ENCODE measurements around the gene NFIA.
"Not testable (repeated sequence)": the region's sequence is repeated elsewhere in the genome, so short reads cannot be mapped to it uniquely, and the experiment has no call there.

NFIA gene

GRCh38 chr1:61052395-61053225, 29.8 kb upstream of the NFIA start:
- Histone ChIP-seq H3K27ac (ENCODE audit: low read depth, low read length) (no peak overlapping the region), H3K27me3 (ENCODE audit: insufficient read depth, low read length) (peaks cover 75% of the 10 kb centered on the region), H3K4me3 (ENCODE audit: low read length) (peak overlapping the region; percentile 41), H3K36me3 (ENCODE audit: insufficient read depth, low read length) (no peaks in the 10 kb centered on the region), H3K9ac (ENCODE audit: low read depth, low read length) (no peak overlapping the region), H3K9me3 (ENCODE audit: insufficient read depth, low read depth, low read length) (no peaks in the 10 kb centered on the region), H3K4me1 (ENCODE audit: insufficient read depth, low read length) (peaks cover 46% of the 10 kb centered on the region)
- 5% methylated on average over 10 of the region's 10 CpGs for WGBS

DNA sequence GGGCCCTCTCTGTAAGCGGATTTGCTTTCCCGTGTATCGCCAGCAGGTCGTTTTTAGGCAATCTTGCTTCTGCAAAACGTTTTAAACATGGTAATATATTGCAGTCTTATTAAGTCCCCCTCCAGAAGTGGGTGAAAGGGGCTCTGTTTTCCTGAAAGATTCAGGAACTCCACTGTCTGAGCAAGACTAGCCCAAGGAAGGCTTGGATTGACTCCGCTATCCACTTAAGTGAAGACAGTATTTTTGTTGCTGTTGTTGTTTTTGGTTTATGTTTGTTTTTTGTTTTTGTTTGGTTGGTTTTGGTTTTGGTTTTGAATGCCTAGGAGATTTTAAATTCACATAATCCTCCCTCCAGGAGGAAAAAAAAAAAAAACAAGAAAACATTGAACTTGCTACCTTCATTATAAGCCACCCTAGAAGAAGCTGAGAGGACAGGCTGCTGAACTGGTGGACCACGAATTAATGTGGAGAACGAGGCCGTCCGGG, 29.1 kb upstream of the NFIA start:
- WGBS: 1% methylated on average over 10 of the region's 10 CpGs

DNA sequence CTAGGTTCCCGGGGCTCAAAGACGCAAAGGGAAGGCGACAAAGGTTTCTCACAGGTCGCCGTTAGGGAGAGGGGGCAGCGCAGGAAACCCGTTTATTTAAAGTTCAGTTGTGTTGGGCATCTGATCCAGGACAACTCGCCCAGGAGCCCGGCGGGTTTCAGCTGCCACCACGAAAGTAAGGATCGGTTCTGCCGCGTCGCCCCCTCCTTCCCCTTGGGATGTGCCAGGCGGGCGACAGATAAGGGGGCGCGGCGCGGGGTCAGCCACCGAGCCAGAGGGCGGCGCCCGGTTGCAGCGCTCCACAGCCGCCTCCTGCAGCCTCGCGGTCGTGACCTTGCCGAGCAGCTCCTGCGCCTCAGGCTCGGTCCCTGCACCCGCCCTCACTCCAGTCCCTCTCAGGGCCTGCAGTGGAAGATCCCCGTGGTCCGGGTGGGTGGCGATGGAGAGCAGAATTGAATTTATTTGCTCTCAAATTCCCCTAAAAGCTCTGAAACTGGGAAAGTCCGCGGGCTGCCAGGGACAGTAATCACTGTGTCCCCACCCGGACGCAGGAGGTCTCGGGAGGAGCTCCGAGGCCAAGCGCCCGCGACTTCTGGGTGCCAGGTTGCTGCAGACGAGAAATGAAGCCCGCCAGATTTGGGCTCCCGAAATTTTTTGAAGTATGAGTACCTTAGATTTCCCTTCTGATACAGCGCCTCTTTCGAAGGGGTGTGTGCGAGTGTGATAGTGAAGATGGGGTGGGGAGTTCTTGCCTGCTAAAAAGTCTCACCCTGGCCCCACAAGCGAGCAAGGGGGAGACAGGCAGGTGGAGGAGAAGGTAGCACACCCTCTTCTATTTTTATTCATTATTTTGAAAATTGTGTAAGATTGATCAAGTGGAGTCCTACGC, 28.4 kb upstream of the NFIA start:
- peak overlapping the region; percentile 41 for H3K4me3 ChIP-seq (ENCODE audit: low read length)
- peaks cover 52% of the 10 kb centered on the region for H3K4me1 ChIP-seq (ENCODE audit: insufficient read depth, low read length)
- no peaks in the 10 kb centered on the region for H3K9me3 ChIP-seq (ENCODE audit: insufficient read depth, low read depth, low read length)
- H3K27ac ChIP-seq (ENCODE audit: low read depth, low read length): no peak overlapping the region
- peaks cover 81% of the 10 kb centered on the region for H3K27me3 ChIP-seq (ENCODE audit: insufficient read depth, low read length)
- WGBS: under 1% methylated on average over 53 of the region's 54 CpGs
- no peaks in the 10 kb centered on the region for H3K36me3 ChIP-seq (ENCODE audit: insufficient read depth, low read length)
- no peak overlapping the region for H3K9ac ChIP-seq (ENCODE audit: low read depth, low read length)

More for the DNA sequence above, 29.1 kb upstream of the NFIA start:
- no peaks in the 10 kb centered on the region for H3K9me3 ChIP-seq (ENCODE audit: insufficient read depth, low read depth, low read length)
- H3K36me3 ChIP-seq (ENCODE audit: insufficient read depth, low read length): no peaks in the 10 kb centered on the region
- peaks cover 50% of the 10 kb centered on the region for H3K4me1 ChIP-seq (ENCODE audit: insufficient read depth, low read length)
- H3K9ac ChIP-seq (ENCODE audit: low read depth, low read length): no peak overlapping the region
- H3K27me3 ChIP-seq (ENCODE audit: insufficient read depth, low read length): peaks cover 81% of the 10 kb centered on the region
- H3K4me3 ChIP-seq (ENCODE audit: low read length): peak overlapping the region; percentile 41
- no peak overlapping the region for H3K27ac ChIP-seq (ENCODE audit: low read depth, low read length)

DNA sequence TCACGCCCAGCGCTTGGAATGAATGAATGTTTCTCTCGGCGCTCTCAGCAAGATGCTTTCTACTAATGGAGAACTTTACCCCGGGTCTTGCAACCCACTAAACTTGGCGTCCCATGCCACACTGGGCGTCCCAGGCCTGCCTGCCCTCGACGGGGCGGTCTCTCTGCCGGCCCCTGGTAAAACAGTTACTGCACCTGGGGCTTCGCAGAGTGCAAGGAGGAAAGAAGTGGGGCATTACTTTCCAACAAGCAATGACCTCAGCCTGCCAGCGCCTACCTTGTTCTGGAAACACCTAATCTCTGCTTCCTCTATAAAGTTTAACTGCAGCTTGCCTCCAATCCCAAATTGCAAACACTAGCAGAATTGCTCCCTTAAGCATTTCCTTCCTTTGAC, 27.8 kb upstream of the NFIA start:
- Histone ChIP-seq H3K4me3 (ENCODE audit: low read length) (peak overlapping the region; percentile 41), H3K36me3 (ENCODE audit: insufficient read depth, low read length) (no peaks in the 10 kb centered on the region), H3K9ac (ENCODE audit: low read depth, low read length) (no peak overlapping the region), H3K27me3 (ENCODE audit: insufficient read depth, low read length) (peaks cover 81% of the 10 kb centered on the region), H3K9me3 (ENCODE audit: insufficient read depth, low read depth, low read length) (no peaks in the 10 kb centered on the region), H3K27ac (ENCODE audit: low read depth, low read length) (no peak overlapping the region), H3K4me1 (ENCODE audit: insufficient read depth, low read length) (peaks cover 52% of the 10 kb centered on the region)
- 5% methylated on average over 13 of the region's 13 CpGs for WGBS

- Histone ChIP-seq H3K27me3 (ENCODE audit: insufficient read depth, low read length) (peaks cover 81% of the 10 kb centered on the region), H3K9ac (ENCODE audit: low read depth, low read length) (no peak overlapping the region), H3K27ac (ENCODE audit: low read depth, low read length) (no peak overlapping the region), H3K9me3 (ENCODE audit: insufficient read depth, low read depth, low read length) (no peaks in the 10 kb centered on the region), H3K4me3 (ENCODE audit: low read length) (no peak overlapping the region), H3K36me3 (ENCODE audit: insufficient read depth, low read length) (no peaks in the 10 kb centered on the region), H3K4me1 (ENCODE audit: insufficient read depth, low read length) (peaks cover 52% of the 10 kb centered on the region)
Measured at GRCh38 chr1:61055110-61055614, 27.2 kb upstream of the NFIA start.

DNA sequence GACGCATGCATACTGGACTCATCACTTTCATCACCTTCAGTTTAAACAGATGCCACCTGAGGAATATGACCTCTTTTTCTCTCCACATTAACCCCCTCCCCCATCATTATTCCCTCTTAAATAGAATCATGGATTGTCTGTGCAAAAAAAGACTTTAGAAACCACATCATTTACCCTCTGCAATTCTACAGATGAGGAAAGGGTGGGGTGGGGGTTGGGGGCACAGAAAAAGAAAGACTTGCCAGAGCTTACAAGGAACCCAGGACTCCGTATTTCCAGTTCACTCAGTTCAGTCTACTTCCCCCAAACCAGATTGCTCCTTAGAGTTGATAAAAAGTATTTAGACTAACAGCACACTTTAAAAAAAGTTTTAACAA, 26.2 kb upstream of the NFIA start:
- Histone ChIP-seq H3K4me1 (ENCODE audit: insufficient read depth, low read length) (peaks cover 51% of the 10 kb centered on the region), H3K27ac (ENCODE audit: low read depth, low read length) (no peak overlapping the region), H3K4me3 (ENCODE audit: low read length) (no peak overlapping the region), H3K9ac (ENCODE audit: low read depth, low read length) (no peak overlapping the region), H3K9me3 (ENCODE audit: insufficient read depth, low read depth, low read length) (no peaks in the 10 kb centered on the region), H3K27me3 (ENCODE audit: insufficient read depth, low read length) (peaks cover 70% of the 10 kb centered on the region), H3K36me3 (ENCODE audit: insufficient read depth, low read length) (no peaks in the 10 kb centered on the region)
- WGBS: 79% methylated on average over 2 of the region's 2 CpGs

- H3K9ac ChIP-seq (ENCODE audit: low read depth, low read length): no peak overlapping the region
- WGBS: 6% methylated on average over 48 of the region's 50 CpGs
Measured at GRCh38 chr1:61056573-61057439, 25.6 kb upstream of the NFIA start.

GRCh38 chr1:61058483-61059245, 23.7 kb upstream of the NFIA start:
- no peak overlapping the region for H3K9ac ChIP-seq (ENCODE audit: low read depth, low read length)
- no peaks in the 10 kb centered on the region for H3K36me3 ChIP-seq (ENCODE audit: insufficient read depth, low read length)
- H3K4me3 ChIP-seq (ENCODE audit: low read length): no peak overlapping the region
- WGBS: 58% methylated on average over 3 of the region's 3 CpGs
- no peaks in the 10 kb centered on the region for H3K9me3 ChIP-seq (ENCODE audit: insufficient read depth, low read depth, low read length)
- no peak overlapping the region for H3K27ac ChIP-seq (ENCODE audit: low read depth, low read length)
- H3K27me3 ChIP-seq (ENCODE audit: insufficient read depth, low read length): peaks cover 46% of the 10 kb centered on the region
- H3K4me1 ChIP-seq (ENCODE audit: insufficient read depth, low read length): peaks cover 29% of the 10 kb centered on the region

More at GRCh38 chr1:61056573-61057439, 25.6 kb upstream of the NFIA start:
- peaks cover 46% of the 10 kb centered on the region for H3K4me1 ChIP-seq (ENCODE audit: insufficient read depth, low read length)
- no peak overlapping the region for H3K27ac ChIP-seq (ENCODE audit: low read depth, low read length)
- no peaks in the 10 kb centered on the region for H3K9me3 ChIP-seq (ENCODE audit: insufficient read depth, low read depth, low read length)
- no peaks in the 10 kb centered on the region for H3K36me3 ChIP-seq (ENCODE audit: insufficient read depth, low read length)
- H3K4me3 ChIP-seq (ENCODE audit: low read length): peak overlapping the region; percentile 65
- peaks cover 64% of the 10 kb centered on the region for H3K27me3 ChIP-seq (ENCODE audit: insufficient read depth, low read length)

DNA sequence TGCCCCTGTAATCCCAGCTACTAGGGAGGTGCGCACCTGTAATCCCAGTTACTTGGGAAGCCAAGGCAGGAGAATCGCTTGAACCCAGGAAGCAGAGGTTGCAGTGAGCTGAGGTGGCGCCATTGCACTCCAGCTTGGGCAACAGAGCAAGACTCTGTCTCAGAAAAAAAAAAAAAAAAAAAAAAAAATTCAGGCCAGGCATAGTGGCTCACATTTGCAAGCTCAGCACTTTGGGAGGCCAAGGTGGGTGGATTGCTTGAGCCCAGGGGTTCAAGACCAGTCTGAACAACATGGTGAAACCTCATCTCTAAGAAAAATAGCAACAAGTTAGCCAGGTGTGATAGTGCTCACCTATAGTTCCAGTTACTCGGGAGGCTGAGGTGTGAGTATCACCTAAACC, 20.8 kb upstream of the NFIA start:
- Histone ChIP-seq H3K27me3 (ENCODE audit: insufficient read depth, low read length) (peaks cover 16% of the 10 kb centered on the region), H3K4me1 (ENCODE audit: insufficient read depth, low read length) (peaks cover 11% of the 10 kb centered on the region)
- not testable (repeated sequence) for H3K36me3 ChIP-seq (ENCODE audit: insufficient read depth, low read length); H3K4me3 ChIP-seq (ENCODE audit: low read length); H3K9ac ChIP-seq (ENCODE audit: low read depth, low read length); H3K9me3 ChIP-seq (ENCODE audit: insufficient read depth, low read depth, low read length); H3K27ac ChIP-seq (ENCODE audit: low read depth, low read length)
- WGBS: 93% methylated on average over 4 of the region's 4 CpGs

DNA sequence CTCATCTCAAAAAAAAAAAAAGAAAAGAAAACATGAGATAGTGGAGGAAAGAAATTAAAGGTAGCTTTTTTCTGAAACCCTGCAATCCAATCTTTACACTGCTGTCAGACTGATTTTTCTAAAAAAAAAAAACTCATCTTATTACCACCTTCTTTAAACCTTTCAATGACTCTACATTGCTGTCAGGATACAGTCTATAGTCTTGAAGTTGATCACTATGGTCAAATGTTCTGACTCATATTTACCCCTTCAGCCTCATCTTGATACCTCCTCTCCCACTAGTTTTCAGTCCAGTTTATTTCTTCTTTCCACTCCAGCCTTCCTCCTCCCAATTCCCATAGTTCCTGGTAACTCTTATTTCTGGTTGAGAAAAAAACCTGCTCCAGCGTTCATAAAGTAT, 17.7 kb upstream of the NFIA start:
- Histone ChIP-seq H3K9ac (ENCODE audit: low read depth, low read length) (no peak overlapping the region), H3K27me3 (ENCODE audit: insufficient read depth, low read length) (peaks cover 5% of the 10 kb centered on the region; the same call in 1 of the 2 replicates)

More for the DNA sequence above, 17.7 kb upstream of the NFIA start:
- Histone ChIP-seq H3K4me3 (ENCODE audit: low read length) (no peak overlapping the region), H3K9me3 (ENCODE audit: insufficient read depth, low read depth, low read length) (no peaks in the 10 kb centered on the region), H3K27ac (ENCODE audit: low read depth, low read length) (no peak overlapping the region), H3K36me3 (ENCODE audit: insufficient read depth, low read length) (no peaks in the 10 kb centered on the region), H3K4me1 (ENCODE audit: insufficient read depth, low read length) (no peaks in the 10 kb centered on the region)
- 100% methylated on average over 1 of the region's 1 CpG for WGBS

All from HUES64 (cell line).